Fibroblast of lung (primary cell): ENCODE results near the gene VPS41. TPM values are rescaled to one million over a fixed set of nuclear protein-coding genes. Genes with fewer than 3 reads are reported as not detected.

Experiments used
- DNase-seq, 2 donors: peaks; one replicate each; pipeline versions ENCODE4 v3.0.0 to v3.0.0-alpha.2; 2010; ENCODE audit warnings: low read depth in 2 of 2
- H2AFZ ChIP-seq: 2 replicates; pipeline ENCODE4 v1.5.1; 2012; ENCODE audit warnings: low read length, control low read depth, inconsistent platforms
- H3K27ac ChIP-seq: 2 replicates; pipeline ENCODE4 v1.5.1; 2011; ENCODE audit warnings: low read length, control low read depth; ENCODE audit not compliant: insufficient read depth
- H3K27me3 ChIP-seq: 2 replicates; pipeline ENCODE4 v1.5.1; 2011; ENCODE audit warnings: mild to moderate bottlenecking, low read length; ENCODE audit not compliant: control insufficient read depth, insufficient read depth
- H3K36me3 ChIP-seq: 2 replicates; pipeline ENCODE4 v1.5.1; 2011; ENCODE audit warnings: low read length; ENCODE audit not compliant: control insufficient read depth, insufficient read depth
- H3K4me1 ChIP-seq: 2 replicates; pipeline ENCODE4 v1.5.1; 2011; ENCODE audit warnings: low read length; ENCODE audit not compliant: control insufficient read depth, insufficient read depth; ENCODE audit errors: extremely low read depth
- H3K4me2 ChIP-seq: 2 replicates; pipeline ENCODE4 v1.5.1; 2011; ENCODE audit warnings: low read length, control low read depth; ENCODE audit not compliant: insufficient read depth; ENCODE audit errors: extremely low read depth
- H3K4me3 ChIP-seq, 4 experiments: fragments of 200-600 bp in 1 of 4; sonication (generic) in 1 of 4; replicated peaks in 1 of 4; 2 replicates each; pipeline ENCODE4 v1.5.1; 2011 to 2016; ENCODE audit warnings: low read length in 4 of 4, low read depth in 3 of 4, mild to moderate bottlenecking in 3 of 4, control low read depth in 2 of 4, inconsistent platforms in 1 of 4, mixed read lengths in 1 of 4; ENCODE audit not compliant: insufficient read depth in 1 of 4; ENCODE audit errors: control extremely low read depth in 1 of 4
- H3K79me2 ChIP-seq: 2 replicates; pipeline ENCODE4 v1.5.1; 2012; ENCODE audit warnings: mild to moderate bottlenecking, low read length, inconsistent platforms; ENCODE audit not compliant: control insufficient read depth, insufficient read depth
- H3K9ac ChIP-seq: 2 replicates; pipeline ENCODE4 v1.5.1; 2011; ENCODE audit warnings: mild to moderate bottlenecking, low read length, control low read depth; ENCODE audit not compliant: insufficient read depth
- H3K9me3 ChIP-seq: 2 replicates; pipeline ENCODE4 v1.5.1; 2012; ENCODE audit warnings: low read depth, low read length; ENCODE audit not compliant: control insufficient read depth, insufficient read depth
- H4K20me1 ChIP-seq: 2 replicates; pipeline ENCODE4 v1.5.1; 2011; ENCODE audit warnings: low read length; ENCODE audit not compliant: control insufficient read depth, insufficient read depth; ENCODE audit errors: extremely low read depth
- EZH2 ChIP-seq: IDR thresholded peaks from 2 replicates; pipeline ENCODE4 v1.5.1; 2012; ENCODE audit warnings: low read length, control low read depth, mild to moderate bottlenecking; ENCODE audit errors: missing control alignments
- polyA plus RNA-seq, 2 donors: library from polyadenylated mRNA; depleted of rRNA in 1 of 2; stranded (reverse) in 1 of 2; unstranded in 1 of 2; fragments of >200 nt; gene quantifications; 2 replicates each; pipeline ENCODE4 v1.2.1, GENCODE V29; 2011 to 2012; ENCODE audit warnings: missing spikeins in 1 of 2
- total RNA-seq: library from RNA; depleted of rRNA; stranded (reverse); fragments of >200 nt; gene quantifications from 2 replicates; pipeline ENCODE4 v1.2.1, GENCODE V29; 2014
- TF ChIP-seq, protein P1 (sequence below), 2 donors: IDR thresholded peaks in 1 of 2; conservative IDR thresholded peaks in 1 of 2; 1 replicate in 1 of 2; 2 replicates in 1 of 2; pipeline ENCODE4 v1.5.1; 2011 to 2012; ENCODE audit warnings: low read length in 2 of 2, control low read depth in 1 of 2, inconsistent platforms in 1 of 2, low read depth in 1 of 2, mild to moderate bottlenecking in 1 of 2

Gene VPS41
- total and polyA plus RNA-seq, 2 donors (not counting 1 experiment from before 2014, with no cell fraction given) = 55.5 to 66.7 TPM

DNA sequence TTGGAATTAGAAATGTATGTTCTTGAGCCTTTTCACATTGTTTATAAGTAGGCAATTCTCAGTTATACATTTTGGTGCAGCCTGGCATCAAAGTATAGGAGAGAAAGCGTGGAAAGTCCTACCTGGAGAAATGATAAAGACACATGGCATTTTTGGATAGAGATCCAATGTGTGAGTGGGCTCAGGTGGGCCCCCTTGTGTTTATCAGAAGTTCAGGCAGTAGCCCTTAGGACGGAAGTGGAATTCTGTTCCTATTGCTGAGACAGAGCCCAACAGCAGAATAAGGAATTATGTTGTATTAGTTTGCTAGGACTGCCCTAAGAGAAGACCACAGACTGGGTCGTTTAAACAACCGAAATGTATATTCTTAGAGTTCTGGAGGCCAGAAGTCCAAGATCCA lies 192.6 kb downstream of the VPS41 start:
- H3K4me2 ChIP-seq = no peak overlapping the region
- DNase-seq = no peak
- H3K36me3 ChIP-seq = no peaks in the 10 kb centered on the region
- no peaks in the 10 kb centered on the region for H3K4me1 ChIP-seq
- no peaks in the 10 kb centered on the region for H4K20me1 ChIP-seq
- H3K9me3 ChIP-seq = no peaks in the 10 kb centered on the region
- H3K27me3 ChIP-seq = no peaks in the 10 kb centered on the region
- TF ChIP-seq, protein P1, sequence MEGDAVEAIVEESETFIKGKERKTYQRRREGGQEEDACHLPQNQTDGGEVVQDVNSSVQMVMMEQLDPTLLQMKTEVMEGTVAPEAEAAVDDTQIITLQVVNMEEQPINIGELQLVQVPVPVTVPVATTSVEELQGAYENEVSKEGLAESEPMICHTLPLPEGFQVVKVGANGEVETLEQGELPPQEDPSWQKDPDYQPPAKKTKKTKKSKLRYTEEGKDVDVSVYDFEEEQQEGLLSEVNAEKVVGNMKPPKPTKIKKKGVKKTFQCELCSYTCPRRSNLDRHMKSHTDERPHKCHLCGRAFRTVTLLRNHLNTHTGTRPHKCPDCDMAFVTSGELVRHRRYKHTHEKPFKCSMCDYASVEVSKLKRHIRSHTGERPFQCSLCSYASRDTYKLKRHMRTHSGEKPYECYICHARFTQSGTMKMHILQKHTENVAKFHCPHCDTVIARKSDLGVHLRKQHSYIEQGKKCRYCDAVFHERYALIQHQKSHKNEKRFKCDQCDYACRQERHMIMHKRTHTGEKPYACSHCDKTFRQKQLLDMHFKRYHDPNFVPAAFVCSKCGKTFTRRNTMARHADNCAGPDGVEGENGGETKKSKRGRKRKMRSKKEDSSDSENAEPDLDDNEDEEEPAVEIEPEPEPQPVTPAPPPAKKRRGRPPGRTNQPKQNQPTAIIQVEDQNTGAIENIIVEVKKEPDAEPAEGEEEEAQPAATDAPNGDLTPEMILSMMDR (conservative IDR thresholded peaks at IDR 0.05 in 1 of 2, IDR thresholded peaks at IDR 0.05 in 1 of 2; ENCODE audit: low read depth in 1 of 2, low read length in 2 of 2) = no peak
- no peak for TF ChIP-seq EZH2
- H3K9ac ChIP-seq = no peak overlapping the region
- H3K27ac ChIP-seq = no peak overlapping the region
- no peak overlapping the region for H2AFZ ChIP-seq
- H3K4me3 ChIP-seq = no peak overlapping the region
- H3K79me2 ChIP-seq = no peaks in the 10 kb centered on the region

DNA sequence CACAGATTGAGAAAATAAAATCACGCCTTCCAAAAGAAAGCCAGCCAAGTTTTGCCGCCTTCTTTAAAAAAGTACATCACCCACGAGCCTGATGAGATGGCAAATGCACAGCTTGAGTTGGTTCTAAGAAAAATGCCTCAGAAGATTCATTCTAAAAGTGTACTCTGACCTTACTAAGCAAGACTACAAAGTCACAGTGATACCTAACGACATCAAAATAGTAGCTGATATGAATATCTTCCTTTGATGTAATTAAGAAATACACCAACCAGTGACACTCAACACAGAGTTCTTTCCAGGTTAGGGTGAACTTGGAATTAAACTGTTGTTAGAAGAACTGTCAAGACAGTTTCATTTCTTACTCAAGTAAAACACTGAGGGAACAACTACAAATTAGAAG lies 199.9 kb downstream of the VPS41 start:
- no peak overlapping the region for H3K4me3 ChIP-seq
- H3K4me1 ChIP-seq = no peaks in the 10 kb centered on the region
- no peaks in the 10 kb centered on the region for H4K20me1 ChIP-seq
- no peak overlapping the region for H3K27ac ChIP-seq
- no peak overlapping the region for H2AFZ ChIP-seq
- TF ChIP-seq, protein P1 (conservative IDR thresholded peaks at IDR 0.05 in 1 of 2, IDR thresholded peaks at IDR 0.05 in 1 of 2; ENCODE audit: low read depth in 1 of 2, low read length in 2 of 2) = no peak
- TF ChIP-seq EZH2 = no peak
- no peaks in the 10 kb centered on the region for H3K27me3 ChIP-seq
- H3K36me3 ChIP-seq = no peaks in the 10 kb centered on the region
- no peaks in the 10 kb centered on the region for H3K9me3 ChIP-seq
- no peak overlapping the region for H3K4me2 ChIP-seq
- no peak for DNase-seq
- no peak overlapping the region for H3K9ac ChIP-seq
- H3K79me2 ChIP-seq = no peaks in the 10 kb centered on the region

DNA sequence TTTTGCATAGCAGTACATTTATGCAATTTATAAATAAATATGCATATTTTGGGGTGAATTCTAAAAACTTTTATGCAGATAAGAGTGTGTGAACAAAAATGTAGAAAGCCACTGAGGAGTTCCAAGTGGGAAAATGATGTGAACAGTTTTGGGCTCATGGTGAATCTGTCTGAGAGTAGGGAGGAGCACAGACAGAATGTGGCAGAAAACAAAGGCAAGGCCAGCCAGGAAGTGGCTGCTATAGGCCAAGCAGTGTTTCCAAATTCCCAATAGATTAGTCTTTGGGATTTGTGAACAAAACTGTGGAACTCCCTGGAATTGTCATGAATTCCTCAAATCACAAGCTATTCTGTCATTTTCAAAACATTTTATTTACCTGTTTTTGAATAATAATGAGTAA lies 204.2 kb downstream of the VPS41 start:
- Histone ChIP-seq H3K9me3 (no peaks in the 10 kb centered on the region), H3K9ac (no peak overlapping the region), H3K4me1 (no peaks in the 10 kb centered on the region), H3K4me3 (no peak overlapping the region), H3K79me2 (no peaks in the 10 kb centered on the region), H3K4me2 (no peak overlapping the region), H3K36me3 (no peaks in the 10 kb centered on the region), H3K27ac (no peak overlapping the region), H3K27me3 (no peaks in the 10 kb centered on the region), H4K20me1 (no peaks in the 10 kb centered on the region), H2AFZ (no peak overlapping the region)
- TF ChIP-seq, protein P1 (conservative IDR thresholded peaks at IDR 0.05 in 1 of 2, IDR thresholded peaks at IDR 0.05 in 1 of 2; ENCODE audit: low read depth in 1 of 2, low read length in 2 of 2) = no peak
- no peak for TF ChIP-seq EZH2
- no peak for DNase-seq
